HG03280 (cell line): Measurements from ENCODE around the gene CPEB4.

Experiments
- ATAC-seq: cut with Tn5 transposase; IDR thresholded peaks from one replicate; pipeline ENCODE4 v1.9.1; 2021; ENCODE audit warnings: mild to moderate bottlenecking, moderate library complexity; ENCODE audit not compliant: unreplicated experiment

The CPEB4 gene

DNA sequence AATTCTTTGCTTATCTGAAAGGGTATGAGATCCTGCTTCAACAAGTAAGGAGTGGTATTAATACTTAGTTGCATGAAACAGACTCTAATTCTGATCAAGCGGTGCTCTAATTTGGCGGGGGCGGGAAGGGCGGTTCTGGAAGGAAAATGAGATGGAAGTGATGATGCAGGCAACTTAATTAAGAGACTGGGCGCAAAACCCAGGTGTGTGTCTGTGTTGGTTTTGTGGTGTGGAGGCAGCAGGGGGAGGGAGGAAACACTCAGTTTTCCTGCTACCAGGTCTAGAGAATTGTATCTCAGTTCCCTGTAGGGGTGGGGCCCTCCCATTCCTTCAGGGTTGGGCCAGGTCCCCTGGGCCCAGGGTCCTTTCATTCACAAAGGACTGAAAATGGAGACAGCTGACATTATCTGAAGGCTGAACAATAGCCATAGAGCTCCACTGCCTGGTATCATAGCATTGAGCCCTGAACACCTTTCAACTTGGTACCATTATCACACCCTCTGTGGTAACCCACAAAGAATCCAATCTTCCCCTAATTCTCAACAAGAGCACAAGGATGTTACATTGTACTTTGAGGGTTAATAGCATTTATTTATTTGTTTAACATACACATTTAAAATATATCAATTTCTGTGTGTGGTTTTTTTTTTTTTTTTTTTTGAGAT, 83.7 kb downstream of the CPEB4 start:
- ATAC-seq: no peak

- no peak for ATAC-seq
These were observed 84.4 kb downstream of the CPEB4 start for GRCh38 chr5:173972607-173972924.

- peak; percentile 76 for ATAC-seq
These were observed 84.9 kb downstream of the CPEB4 start for GRCh38 chr5:173972925-173973615.

DNA sequence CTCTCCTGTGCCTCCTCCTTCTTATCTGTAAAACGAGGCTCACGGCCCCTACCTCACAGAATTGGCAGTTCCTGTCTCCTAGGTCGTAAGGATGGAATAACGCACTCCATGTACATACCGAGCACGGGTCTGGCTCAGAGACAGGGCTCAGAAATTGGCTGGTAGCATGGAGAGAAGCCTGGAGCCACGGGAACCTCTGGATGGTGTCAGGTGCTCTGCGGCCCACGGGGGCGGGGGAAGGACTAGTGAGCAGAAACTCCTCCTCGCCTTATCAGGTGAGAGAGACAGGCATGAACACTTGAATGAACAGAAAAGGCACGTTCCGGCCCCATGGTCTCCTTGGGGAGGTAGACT, 85.4 kb downstream of the CPEB4 start:
- ATAC-seq: peak; percentile 31

- no peak for ATAC-seq
These were observed 86.6 kb downstream of the CPEB4 start for GRCh38 chr5:173974688-173975239.

DNA sequence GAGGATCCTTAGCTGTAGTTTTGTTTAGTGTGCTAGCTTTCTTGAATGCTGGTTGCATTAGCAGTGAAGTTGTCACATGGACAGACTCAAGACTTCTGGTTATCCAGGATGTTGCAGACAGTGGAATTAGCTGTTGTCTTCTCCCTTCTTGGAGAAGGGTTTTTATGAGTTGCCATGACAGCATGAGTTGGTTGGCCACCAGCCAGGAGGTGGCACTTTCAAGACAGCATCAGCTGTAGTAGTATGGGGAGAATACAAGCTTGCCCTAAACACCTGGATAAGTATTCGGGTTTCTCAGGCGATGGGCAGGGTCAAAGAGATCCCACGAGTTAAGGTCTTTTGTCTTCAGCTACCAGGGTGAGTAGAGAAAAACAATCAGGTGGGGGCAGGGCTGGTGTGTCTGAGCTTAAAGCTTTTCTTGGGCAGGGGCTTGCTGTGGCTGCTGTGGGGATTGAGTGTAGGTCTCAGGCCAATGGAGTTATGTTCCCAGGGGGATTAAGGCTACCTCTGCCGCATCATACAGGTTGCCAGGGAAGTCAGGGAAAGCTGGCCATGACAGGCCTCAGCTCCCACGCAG, 93.1 kb downstream of the CPEB4 start:
- no peak for ATAC-seq

DNA sequence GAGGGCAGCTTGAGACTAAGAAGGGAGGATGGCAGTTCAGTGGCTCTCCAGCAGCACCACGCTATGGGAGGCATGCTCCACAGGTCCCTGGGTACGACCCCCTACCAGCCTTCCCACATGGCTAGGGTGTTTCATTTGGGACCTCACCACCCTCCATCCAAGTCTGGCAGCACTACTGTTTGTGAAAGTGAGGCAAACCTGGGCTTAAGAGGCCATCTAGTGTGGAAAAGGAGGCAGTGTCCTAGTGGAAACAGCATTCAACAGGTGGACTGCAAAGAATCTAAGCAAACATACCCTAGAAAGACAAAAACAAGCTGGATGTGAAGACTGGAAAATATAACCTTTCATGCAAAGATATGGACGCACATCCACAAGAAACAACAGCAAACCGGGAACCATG, 96.1 kb downstream of the CPEB4 start:
- ATAC-seq: no peak

- ATAC-seq: no peak
These were observed 100.6 kb downstream of the CPEB4 start, which contains the start of gene C5orf47 for GRCh38 chr5:173988554-173989431. Gene C5orf47 (plus strand): TSS chr5:173989170. CDS start chr5:173989264, 94 bp downstream.

- ATAC-seq: no peak
These were observed 101.4 kb downstream of the CPEB4 start for GRCh38 chr5:173989432-173990082.

- no peak for ATAC-seq
These were observed 109.2 kb downstream of the CPEB4 start for GRCh38 chr5:173997331-173997730.

GRCh38 chr5:173998531-173998930, 110.4 kb downstream of the CPEB4 start:
- no peak for ATAC-seq

GRCh38 chr5:174000076-174000475, 111.9 kb downstream of the CPEB4 start:
- no peak for ATAC-seq

- ATAC-seq: no peak
These were observed 115.6 kb downstream of the CPEB4 start for GRCh38 chr5:174003795-174004194.

GRCh38 chr5:174008922-174009321, 120.8 kb downstream of the CPEB4 start:
- ATAC-seq: no peak

GRCh38 chr5:174010365-174010764, 122.2 kb downstream of the CPEB4 start:
- ATAC-seq: no peak

DNA sequence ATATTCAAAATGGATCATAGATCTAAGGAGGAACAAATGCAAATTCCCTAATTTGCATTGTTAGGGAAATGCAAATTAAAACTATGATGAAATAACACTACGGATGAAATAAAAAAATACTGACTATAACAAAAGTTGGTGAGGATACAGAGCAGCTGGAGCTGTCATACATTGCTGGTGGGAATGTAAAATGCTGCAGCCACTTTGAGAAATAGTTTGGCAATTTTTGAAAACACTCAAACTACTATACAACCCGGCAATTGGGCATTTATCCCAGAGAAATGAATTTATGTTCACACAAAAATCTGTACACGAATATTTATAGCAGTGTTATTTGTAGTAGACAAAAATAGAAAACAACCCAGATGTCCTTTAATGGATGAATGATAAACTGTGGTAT, 123.3 kb downstream of the CPEB4 start:
- no peak for ATAC-seq
